Thymus (tissue), 14 donors: ENCODE measurements around the gene VCX3B. TPM values are rescaled to one million over a fixed set of nuclear protein-coding genes. Genes with fewer than 3 reads are reported as not detected.
"Not testable (repeated sequence)": the region's sequence is repeated elsewhere in the genome, so short reads cannot be mapped to it uniquely, and the experiment has no call there.

Experiments
- DNase-seq, 9 donors: peaks; one replicate each; pipeline ENCODE4 v3.0.0-alpha.2; 2013; ENCODE audit warnings: low spot score in 9 of 9, low read depth in 6 of 9, missing footprints in 1 of 9
- H3K27ac ChIP-seq, 2 donors: one replicate each; pipeline ENCODE4 v1.5.1; 2013; ENCODE audit warnings: control low read depth in 1 of 2, low read depth in 1 of 2, low read length in 1 of 2, mild to moderate bottlenecking in 1 of 2, moderate library complexity in 1 of 2
- H3K27me3 ChIP-seq, 2 donors: one replicate each; pipeline ENCODE4 v1.5.1; 2013; ENCODE audit warnings: low read length in 1 of 2; ENCODE audit not compliant: control insufficient read depth in 2 of 2, insufficient read depth in 1 of 2
- H3K36me3 ChIP-seq, 2 donors: one replicate each; pipeline ENCODE4 v1.5.1; 2013; ENCODE audit warnings: low read length in 1 of 2, mild to moderate bottlenecking in 1 of 2, moderate library complexity in 1 of 2; ENCODE audit not compliant: control insufficient read depth in 2 of 2, insufficient read depth in 2 of 2
- H3K4me1 ChIP-seq, 2 donors: one replicate each; pipeline ENCODE4 v1.5.1; 2013; ENCODE audit warnings: low read length in 2 of 2; ENCODE audit not compliant: control insufficient read depth in 2 of 2, insufficient read depth in 2 of 2
- H3K4me3 ChIP-seq, 2 donors: one replicate each; pipeline ENCODE4 v1.5.1; 2013; ENCODE audit warnings: low read length in 2 of 2, control low read depth in 1 of 2, mild to moderate bottlenecking in 1 of 2
- H3K9me3 ChIP-seq, 2 donors: one replicate each; pipeline ENCODE4 v1.5.1; 2013; ENCODE audit warnings: low read length in 1 of 2, mild to moderate bottlenecking in 1 of 2; ENCODE audit not compliant: control insufficient read depth in 2 of 2, insufficient read depth in 1 of 2
- WGBS: extraction: QIAGEN DNeasy Blood & Tissue Kit; methylation state at CpG from one replicate; pipeline ENCODE4 v1.1.7; 2013; 5-methylcytosine and 5-hydroxymethylcytosine counted together
- long read RNA-seq, 10 donors: transcript quantifications; one replicate each; lab custom pipeline, GENCODE V29; 2026
- polyA plus RNA-seq: library from polyadenylated mRNA; stranded (reverse); fragments of 200-250 nt; gene quantifications from one replicate; pipeline ENCODE4 v1.2.3, GENCODE V29; 2013
- total RNA-seq: library from RNA; stranded (reverse); fragments of 120-200 nt; gene quantifications from one replicate; pipeline ENCODE4 v1.2.4, GENCODE V29; 2013
- donor health status: healthy.

Gene VCX3B
- total RNA-seq, result not detected
- polyA plus RNA-seq, result 0.25 TPM
- long read RNA-seq, donor 1, result 0 reads
- long read RNA-seq, donor 2, result 0 reads
- long read RNA-seq, donor 3, result 0 reads
- long read RNA-seq, donor 4, result 0 reads
- long read RNA-seq, donor 5, result 0 reads
- long read RNA-seq, donor 6, result 0 reads
- long read RNA-seq, donor 7, result 0 reads
- long read RNA-seq, donor 8, result 0 reads
- long read RNA-seq, donor 9, result 0 reads
- long read RNA-seq, donor 10, result 0 reads

GRCh38 chrX:8464530-8464929 lies at the start of gene VCX3B:
TSS of gene VCX3B (plus strand) at chrX:8464830. CDS start at chrX:8465451, 621 bp downstream.
- not testable (repeated sequence) for H3K36me3 ChIP-seq, DNase-seq, H3K27me3 ChIP-seq, H3K9me3 ChIP-seq, H3K4me1 ChIP-seq, H3K27ac ChIP-seq, H3K4me3 ChIP-seq
- WGBS, result 95% methylated on average over 3 of the region's 3 CpGs

GRCh38 chrX:8418301-8418700 lies 46.3 kb upstream of the VCX3B start:
- 97% methylated on average over 4 of the region's 4 CpGs for WGBS
- DNase-seq, result no peak
- Histone ChIP-seq H3K4me1 (no peaks in the 10 kb centered on the region), H3K9me3 (no peaks in the 10 kb centered on the region), H3K27me3 (no peaks in the 10 kb centered on the region), H3K4me3 (no peak overlapping the region), H3K36me3 (no peaks in the 10 kb centered on the region), H3K27ac (no peak overlapping the region)

- WGBS, result 86% methylated on average over 1 of the region's 1 CpG
Observed at GRCh38 chrX:8424912-8425311, 39.7 kb upstream of the VCX3B start.

GRCh38 chrX:8429692-8430249 lies 34.9 kb upstream of the VCX3B start:
- Histone ChIP-seq H3K27ac (no peak overlapping the region), H3K9me3 (no peaks in the 10 kb centered on the region), H3K36me3 (no peaks in the 10 kb centered on the region), H3K4me1 (no peaks in the 10 kb centered on the region), H3K27me3 (no peaks in the 10 kb centered on the region), H3K4me3 (no peak overlapping the region)
- DNase-seq, result no peak
- WGBS, result 94% methylated on average over 6 of the region's 6 CpGs

More at GRCh38 chrX:8424912-8425311, 39.7 kb upstream of the VCX3B start:
- no peak overlapping the region for H3K27ac ChIP-seq
- H3K4me1 ChIP-seq, result no peaks in the 10 kb centered on the region
- H3K9me3 ChIP-seq, result no peaks in the 10 kb centered on the region
- DNase-seq, result no peak
- H3K27me3 ChIP-seq, result no peaks in the 10 kb centered on the region
- no peak overlapping the region for H3K4me3 ChIP-seq
- no peaks in the 10 kb centered on the region for H3K36me3 ChIP-seq

- H3K4me3 ChIP-seq, result no peak overlapping the region
Observed at GRCh38 chrX:8430444-8430843, 34.2 kb upstream of the VCX3B start.

GRCh38 chrX:8432396-8432795 lies 32.2 kb upstream of the VCX3B start:
- H3K4me1 ChIP-seq, result no peaks in the 10 kb centered on the region
- H3K4me3 ChIP-seq, result no peak overlapping the region
- no peak overlapping the region for H3K27ac ChIP-seq
- no peaks in the 10 kb centered on the region for H3K27me3 ChIP-seq
- no peaks in the 10 kb centered on the region for H3K36me3 ChIP-seq
- no peaks in the 10 kb centered on the region for H3K9me3 ChIP-seq
- DNase-seq, result no peak
- 87% methylated on average over 3 of the region's 3 CpGs for WGBS

More at GRCh38 chrX:8430444-8430843, 34.2 kb upstream of the VCX3B start:
- 91% methylated on average over 3 of the region's 3 CpGs for WGBS
- no peaks in the 10 kb centered on the region for H3K4me1 ChIP-seq
- DNase-seq, result no peak
- H3K27me3 ChIP-seq, result no peaks in the 10 kb centered on the region
- no peak overlapping the region for H3K27ac ChIP-seq
- H3K9me3 ChIP-seq, result no peaks in the 10 kb centered on the region
- no peaks in the 10 kb centered on the region for H3K36me3 ChIP-seq

- H3K4me1 ChIP-seq, result no peaks in the 10 kb centered on the region
- H3K9me3 ChIP-seq, result no peaks in the 10 kb centered on the region
- no peak overlapping the region for H3K27ac ChIP-seq
- no peak for DNase-seq
- no peaks in the 10 kb centered on the region for H3K36me3 ChIP-seq
- WGBS, result 95% methylated on average over 3 of the region's 3 CpGs
- no peak overlapping the region for H3K4me3 ChIP-seq
- H3K27me3 ChIP-seq, result no peaks in the 10 kb centered on the region
Observed at GRCh38 chrX:8433109-8434062, 31.2 kb upstream of the VCX3B start.

- WGBS, result 80% methylated on average over 5 of the region's 5 CpGs
- H3K36me3 ChIP-seq, result no peaks in the 10 kb centered on the region
- DNase-seq, result no peak
- H3K9me3 ChIP-seq, result no peaks in the 10 kb centered on the region
- no peak overlapping the region for H3K27ac ChIP-seq
- H3K27me3 ChIP-seq, result no peaks in the 10 kb centered on the region
- H3K4me3 ChIP-seq, result no peak overlapping the region
- H3K4me1 ChIP-seq, result no peaks in the 10 kb centered on the region
Observed at GRCh38 chrX:8447368-8447767, 17.3 kb upstream of the VCX3B start.

GRCh38 chrX:8452343-8452742 lies 12.3 kb upstream of the VCX3B start:
- H3K4me1 ChIP-seq, H3K4me3 ChIP-seq, H3K9me3 ChIP-seq, DNase-seq, H3K27ac ChIP-seq, H3K36me3 ChIP-seq, H3K27me3 ChIP-seq: not testable (repeated sequence)
- 98% methylated on average over 21 of the region's 21 CpGs for WGBS
